HG02840 (cell line): ENCODE results near the gene GALNT6.
"Not testable (repeated sequence)": the region's sequence is repeated elsewhere in the genome, so short reads cannot be mapped to it uniquely, and the experiment has no call there.

Source experiments
- ATAC-seq: cut with Tn5 transposase; IDR thresholded peaks from one replicate; pipeline ENCODE4 v1.9.1; 2021; ENCODE audit warnings: mild to moderate bottlenecking, moderate library complexity, moderate number of reproducible peaks; ENCODE audit not compliant: unreplicated experiment, low FRiP score

GALNT6 gene

DNA sequence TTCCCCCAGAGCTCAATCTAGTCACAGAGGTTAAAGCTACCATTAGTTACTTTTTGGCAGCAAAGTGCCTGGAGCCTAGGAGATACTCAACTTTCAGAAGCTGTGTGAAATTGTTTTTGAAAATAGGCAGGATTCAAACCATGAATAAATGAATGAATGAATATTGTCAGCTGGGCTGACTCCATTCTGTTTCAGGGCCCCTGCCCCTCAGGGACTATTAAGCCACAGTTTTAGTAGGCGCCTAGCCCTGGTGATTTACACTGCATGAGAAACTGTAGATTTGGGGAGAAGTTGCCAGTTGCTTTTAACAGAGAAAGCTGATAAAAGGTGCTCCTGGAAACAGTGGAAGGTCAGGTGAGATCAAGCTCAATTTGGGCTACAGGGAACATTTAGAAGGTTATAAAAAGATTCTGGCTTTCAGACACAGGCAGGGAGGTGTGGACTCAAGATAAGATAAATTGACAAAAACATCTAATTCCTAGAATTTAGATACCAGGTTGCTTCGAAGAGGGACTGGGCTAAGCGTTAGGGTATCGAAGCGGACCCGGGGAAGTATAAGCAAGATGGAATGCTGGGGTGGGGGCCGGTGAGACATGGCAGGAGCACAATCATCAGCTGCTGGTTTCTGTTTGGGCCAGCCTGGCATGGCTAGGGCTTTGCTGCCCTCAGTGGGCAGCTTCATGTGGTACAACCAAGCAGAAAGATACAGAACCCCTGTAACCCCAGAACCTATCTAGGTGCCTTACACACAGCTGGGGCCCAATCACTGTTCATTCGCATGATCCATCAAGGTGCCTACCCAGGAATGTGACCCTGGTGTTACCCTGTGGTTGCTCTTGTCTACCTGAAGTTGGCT is 29.8 kb downstream of the GALNT6 start:
- no peak for ATAC-seq

DNA sequence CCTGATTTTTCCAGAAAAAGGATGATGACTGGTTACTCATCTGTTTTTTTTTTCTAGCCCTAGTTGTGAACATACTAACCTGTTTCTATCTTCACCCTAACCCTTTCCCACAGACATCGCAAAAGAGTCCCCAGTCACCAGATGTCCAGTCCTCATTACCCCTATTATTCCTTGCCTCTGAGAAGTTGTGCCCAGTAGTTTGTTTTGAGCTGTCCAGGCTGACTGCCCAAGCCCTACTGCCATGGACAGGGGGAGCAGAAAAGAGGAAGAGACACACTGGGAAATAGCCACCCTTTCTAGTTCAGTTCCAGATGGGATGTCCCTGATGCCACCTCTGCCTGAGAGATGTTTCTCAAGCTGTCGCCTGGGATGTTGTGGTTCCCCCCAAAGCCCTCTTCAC is 30.9 kb downstream of the GALNT6 start:
- ATAC-seq = no peak

DNA sequence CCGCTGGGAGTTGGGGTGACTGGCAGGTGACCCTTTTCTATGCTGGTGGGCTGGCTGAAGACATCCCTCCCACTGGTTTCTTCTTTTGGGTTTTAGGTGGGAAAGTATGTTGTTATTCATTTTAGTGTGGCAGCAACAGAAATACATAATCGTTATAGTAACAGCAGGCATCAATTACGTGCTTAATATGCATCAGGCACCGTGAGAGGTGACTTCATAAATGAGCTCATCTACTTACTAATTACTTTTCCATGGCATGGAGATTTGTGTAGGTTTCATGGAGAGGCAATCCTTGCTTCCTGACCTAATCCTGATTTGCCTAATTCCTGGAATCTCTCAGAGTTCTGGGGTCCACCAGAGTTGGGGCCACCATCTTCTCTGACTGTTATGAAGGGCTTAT is 31.4 kb downstream of the GALNT6 start:
- no peak for ATAC-seq

DNA sequence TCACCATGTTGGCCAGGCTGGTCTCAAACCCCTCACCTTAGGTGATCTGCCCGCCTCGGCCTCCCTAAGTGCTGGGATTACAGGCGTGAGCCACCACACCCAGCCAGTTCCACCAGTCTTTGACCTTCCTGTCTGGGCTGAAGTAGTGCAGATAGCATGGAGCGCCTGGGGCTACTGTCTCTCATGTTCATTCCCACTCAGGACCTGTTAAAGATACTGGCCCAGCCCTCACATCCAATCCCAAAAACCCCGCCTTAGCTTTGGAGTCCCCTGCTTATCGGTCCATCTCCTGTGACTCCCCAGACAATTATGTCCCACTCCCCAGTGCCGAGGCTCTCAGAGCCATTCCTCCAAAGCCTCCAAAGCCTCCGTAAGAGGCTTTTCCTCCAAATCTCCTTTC is 32.7 kb downstream of the GALNT6 start:
- ATAC-seq = no peak

DNA sequence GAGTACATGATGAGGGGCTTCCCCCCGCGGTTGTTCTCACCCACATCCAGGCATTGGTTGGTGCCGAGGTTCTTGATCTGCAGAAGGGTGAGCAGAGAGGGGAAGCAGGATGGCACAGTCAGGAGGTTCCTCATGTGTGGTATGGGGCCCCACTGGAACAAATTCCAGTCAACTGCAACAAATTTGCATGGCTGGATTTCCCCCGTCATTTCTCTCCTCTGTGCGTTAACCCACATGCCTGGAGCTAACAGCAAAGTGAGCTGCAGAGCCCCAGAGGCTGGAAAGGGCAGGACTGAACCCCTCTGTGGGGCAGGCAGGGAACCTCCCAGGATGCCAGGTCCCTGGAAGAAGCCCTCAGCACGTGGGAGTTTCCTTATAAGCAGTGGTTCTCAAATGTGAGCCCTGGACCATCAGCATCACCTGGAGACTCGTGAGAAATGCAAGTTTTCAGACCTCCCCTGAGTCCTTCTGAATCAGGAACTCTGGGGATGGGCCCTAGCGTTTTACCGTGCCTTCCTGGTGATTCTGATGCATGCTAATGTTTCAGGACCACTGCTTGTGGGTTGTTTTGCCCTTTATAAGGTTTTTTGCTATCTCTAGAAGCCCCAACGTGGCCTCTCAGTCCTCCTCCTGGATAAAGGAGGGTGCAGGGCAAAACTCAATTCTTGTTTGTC is 33.7 kb downstream of the GALNT6 start:
- ATAC-seq = no peak

DNA sequence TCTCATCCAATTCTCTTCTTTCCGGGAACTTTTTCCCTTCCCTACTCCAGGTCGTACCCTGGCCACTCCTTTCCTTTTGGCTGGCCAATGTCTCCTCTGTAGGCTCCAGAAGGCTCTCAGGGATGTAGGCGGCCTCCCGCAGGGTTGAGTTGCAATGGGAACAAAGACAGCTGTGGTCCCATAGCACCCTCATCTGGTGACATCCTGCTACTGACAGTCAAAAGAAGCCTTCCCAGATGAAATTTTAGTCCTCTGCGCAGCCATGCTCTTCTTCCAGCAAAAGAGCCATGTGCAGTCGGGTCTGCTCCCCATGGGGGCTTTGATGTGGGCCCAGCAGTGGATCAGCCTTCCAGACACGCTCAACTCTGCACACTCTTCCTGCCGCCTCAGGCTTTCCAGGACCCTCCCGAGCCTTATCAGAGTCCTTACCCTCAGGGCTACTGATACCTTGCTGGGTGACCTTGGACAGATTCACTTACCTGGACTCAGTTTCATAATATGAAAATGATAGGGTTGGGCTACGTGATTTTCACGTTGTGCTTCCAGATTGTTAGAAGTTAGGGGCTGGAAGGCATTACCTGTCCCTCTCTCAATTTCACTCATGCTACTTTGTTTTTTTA is 39.2 kb downstream of the GALNT6 start:
- ATAC-seq = no peak

DNA sequence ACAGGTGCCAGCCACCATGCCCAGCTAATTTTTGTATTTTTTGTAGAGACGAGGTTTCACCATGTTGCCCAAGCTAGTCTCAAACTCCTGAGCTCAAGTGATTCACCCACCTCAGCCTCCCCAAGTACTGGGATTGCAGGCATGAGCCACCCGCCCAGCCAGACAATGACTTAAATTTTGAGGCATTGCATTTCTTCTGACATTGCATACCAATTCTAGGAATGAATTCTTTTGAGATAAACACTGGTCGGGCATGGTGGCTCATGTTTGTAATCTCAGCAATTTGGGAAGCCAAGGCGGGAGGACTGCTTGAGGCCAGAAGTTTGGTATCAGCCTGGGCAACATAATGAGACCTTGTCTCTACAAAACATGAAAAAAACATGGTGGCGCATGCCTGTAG is 42.2 kb downstream of the GALNT6 start:
- no peak for ATAC-seq

DNA sequence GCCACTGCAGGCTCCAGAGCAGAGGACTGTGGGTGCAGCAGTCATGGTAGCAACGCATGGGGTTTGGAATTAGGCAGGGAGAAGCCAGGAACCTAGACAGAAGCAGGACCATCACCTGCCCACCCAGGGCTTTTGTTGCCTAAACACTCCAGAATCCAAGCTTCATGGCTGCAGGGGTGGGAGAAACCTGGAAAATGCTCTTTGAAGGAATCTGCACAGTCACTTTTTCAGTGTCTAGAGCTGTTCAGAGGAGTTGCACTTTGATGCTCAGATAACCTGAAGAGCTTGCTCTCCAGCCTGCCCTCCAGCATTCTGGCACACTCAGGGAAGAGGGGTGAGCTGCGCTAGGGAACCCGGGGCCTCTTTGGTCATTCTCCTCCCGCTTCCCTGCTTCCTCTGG is 43.1 kb downstream of the GALNT6 start:
- ATAC-seq = no peak

DNA sequence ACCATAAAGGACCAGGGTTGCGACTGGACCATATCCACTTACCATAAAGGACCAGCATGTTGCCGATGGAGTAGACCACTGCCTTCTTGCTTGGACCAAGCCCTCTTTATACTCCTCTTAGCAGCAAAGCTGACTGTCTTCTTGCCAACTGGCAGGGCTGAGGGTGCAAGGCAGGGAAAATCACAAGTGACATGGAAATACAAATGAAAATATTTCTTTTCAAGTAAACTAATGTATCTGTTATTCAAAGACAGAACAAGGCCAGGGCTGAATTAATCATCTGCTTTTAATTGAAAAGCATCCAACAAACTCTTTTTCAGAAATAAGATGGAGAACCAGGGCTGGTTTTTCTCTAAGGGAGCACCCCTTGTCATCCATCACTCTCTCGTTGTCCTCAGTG is 44.6 kb downstream of the GALNT6 start, which contains the start of gene CELA1:
TSS of gene CELA1 (minus strand) at position 99 of the 400 bp plus-strand sequence. CDS start at position 58, 41 bp downstream.
- ATAC-seq = no peak

DNA sequence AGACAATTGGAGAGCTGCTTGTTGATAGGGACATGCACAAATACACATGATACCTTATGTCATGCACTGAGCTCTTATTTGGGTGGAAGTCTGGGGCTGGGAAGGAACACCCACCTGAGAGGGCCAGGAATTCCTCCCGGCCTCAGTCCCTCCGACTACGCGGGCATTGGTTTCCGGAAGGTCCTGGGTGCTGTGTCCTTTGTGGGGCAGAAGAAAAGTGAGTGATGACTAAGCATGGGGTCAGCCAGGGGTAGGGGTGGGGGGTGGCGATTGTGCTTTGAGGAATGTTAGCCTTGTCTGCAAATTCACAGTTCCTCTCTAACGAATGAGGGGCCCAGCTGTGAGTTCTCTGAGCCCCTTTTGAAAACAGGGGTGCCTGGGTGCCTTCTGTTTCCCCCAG is 45.5 kb downstream of the GALNT6 start:
- no peak for ATAC-seq

DNA sequence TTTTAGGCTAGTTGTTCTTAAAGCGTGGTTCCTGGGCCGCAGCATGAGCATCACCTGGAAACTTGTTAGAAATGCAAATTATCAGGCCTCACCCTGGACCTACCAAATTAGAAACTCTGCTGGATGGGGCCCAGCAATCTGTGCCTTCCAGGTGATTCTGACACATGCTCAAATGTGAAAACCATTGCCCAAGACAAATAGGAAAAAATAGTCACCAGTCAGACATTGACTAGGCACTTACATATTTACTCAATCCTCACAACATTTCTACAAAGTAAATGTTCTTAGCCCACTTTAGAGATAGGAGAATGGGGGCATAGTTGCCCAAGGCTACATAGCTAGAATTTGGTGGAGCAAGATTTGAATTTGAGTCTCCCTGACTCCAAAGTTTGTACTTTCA is 48.0 kb downstream of the GALNT6 start:
- no peak for ATAC-seq

DNA sequence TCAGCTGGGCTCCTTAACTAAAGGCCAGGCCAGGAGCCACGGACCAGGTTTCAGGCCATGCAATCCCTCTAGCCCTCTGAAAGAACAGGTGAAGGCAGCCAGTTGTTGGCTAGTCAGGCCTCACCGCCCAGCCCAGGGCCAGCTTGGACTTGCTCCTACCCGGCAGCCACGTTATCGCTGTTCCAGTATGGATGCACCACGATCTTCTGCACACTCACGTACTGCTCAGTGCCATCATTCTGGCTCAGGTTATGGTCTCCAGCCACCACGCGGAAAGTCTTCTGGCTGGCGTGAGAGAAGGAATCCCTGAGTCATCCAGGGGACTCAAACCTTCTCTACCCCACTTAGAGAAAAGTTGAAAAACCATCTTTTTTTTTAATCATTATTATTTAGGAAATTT is 48.8 kb downstream of the GALNT6 start:
- no peak for ATAC-seq

DNA sequence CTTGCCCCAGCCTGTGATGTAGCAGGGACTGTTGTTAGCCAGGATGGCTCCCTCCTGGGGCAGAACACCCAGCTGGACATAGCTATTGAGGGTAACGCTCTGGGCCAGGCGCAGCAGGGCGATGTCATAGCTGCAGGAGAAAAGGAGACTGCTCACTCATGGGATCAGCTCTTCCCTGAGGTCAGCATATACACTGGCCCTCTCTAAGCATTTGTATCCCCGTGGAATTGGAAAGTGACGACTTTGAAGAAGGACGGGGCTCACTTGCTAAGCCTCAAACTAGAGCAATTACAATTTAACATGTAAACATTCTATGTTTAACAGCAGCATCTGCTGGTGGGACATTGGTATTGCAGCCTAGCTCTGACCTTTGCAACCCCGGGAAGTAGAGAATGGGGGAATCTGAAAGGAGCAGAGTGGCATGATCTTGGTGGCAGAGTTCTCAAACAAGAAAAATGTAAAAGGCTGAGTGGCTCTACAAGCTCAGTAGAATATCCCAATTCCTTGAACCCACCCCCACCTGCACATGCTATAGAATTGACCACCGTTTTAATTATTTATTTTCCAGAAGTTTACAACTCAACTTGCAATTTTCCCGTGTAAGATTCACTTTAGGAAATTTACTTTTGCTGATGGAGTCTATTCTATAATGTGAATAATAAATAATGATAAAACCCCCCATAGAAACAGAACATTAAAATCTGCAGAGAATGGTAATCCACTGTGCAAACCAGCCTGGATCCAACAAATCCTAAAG is 49.8 kb downstream of the GALNT6 start:
- no peak for ATAC-seq

DNA sequence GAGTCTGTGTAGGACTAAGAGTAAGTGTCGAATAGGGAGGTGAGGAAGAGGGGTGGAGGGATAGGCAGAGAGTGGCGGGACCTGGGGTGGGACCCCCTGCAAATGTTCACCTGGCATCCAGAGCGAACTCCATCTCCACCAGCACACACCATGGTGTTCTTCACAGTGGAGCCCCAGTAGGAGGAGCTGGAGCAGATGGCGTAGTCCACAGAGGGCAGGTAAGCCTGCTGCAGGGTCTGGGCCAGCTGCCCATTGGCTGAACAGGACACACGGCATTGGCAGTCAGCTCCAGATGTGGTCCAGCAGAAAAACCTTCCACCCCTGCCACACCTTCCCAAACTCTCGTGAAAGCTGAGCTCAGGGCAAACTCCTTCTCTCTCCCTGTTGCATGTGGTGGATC is 51.5 kb downstream of the GALNT6 start:
- no peak for ATAC-seq

DNA sequence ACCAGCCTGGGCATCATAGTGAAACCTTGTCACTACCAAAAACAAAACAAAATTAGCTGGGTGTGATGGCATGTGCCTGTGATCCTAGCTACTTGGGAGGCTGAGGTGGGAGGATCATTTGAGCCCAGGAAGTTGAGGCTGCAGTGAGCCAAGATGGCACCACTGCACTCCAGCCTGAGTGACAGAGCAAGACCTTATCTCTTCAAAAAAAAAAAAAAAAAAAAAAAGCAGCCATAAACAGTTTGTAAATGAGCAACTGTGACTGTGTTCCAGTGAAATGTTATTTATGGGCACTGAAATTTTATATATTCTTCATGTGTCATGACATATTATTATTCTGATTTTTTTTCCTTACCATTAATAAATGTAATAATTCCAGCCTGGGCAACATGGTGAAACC is 53.9 kb downstream of the GALNT6 start:
- ATAC-seq = not testable (repeated sequence)

DNA sequence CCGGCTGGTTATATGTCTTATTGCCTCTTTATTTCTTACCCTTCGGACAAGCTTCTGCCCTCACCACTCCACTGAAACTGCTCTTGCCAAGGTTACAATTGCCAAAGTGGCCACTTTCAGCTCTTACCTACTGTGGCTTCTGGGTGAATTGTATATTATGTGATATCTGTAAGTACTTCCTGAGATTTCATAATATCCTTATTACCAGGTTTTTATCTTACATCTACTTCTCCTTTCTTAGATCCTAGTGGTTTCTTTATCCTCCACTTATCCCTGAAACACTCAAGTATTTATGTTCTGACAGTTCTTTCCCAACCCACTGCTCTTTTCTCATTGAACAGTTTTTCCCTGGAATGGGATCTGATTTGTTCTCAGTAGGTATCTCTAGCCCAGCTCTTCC is 55.3 kb downstream of the GALNT6 start:
- no peak for ATAC-seq

DNA sequence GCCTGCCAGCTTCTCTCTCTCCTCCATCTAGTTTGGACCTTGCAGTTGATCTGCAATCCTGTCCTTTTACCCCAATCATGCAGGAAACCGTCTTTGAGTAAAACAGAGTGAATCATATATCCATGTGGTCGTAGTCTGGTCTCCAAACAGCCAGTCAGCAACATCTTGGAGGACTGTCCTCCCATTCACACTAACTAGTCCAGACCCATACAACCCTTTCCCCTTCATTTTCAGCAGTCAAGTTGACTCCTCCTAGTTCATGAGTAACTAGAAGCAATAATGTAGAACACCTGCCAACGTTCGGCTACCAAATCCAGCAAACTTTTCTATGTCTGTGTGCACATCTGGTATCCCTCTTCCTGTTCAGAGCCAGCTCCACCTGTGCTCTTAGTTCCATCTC is 56.4 kb downstream of the GALNT6 start:
- no peak for ATAC-seq

DNA sequence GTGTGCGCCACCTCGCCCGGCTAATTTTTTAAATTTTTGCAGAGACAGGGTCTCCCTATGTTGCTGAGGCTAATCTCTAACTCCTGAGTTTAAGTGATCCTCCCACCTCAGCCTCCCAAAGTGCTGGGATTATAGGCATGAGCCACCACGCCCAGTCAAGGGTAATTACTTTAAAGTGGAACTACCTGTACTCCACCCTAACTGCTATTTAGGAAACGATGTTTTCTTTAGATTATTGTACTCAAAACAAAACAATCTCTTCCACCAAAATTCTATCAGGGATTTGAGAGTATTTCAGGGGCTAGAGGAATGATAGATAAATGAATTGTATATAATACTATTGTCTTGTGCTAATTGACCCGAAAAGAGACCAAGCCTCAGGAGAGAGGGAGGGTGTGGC is 57.7 kb downstream of the GALNT6 start:
- ATAC-seq = no peak

DNA sequence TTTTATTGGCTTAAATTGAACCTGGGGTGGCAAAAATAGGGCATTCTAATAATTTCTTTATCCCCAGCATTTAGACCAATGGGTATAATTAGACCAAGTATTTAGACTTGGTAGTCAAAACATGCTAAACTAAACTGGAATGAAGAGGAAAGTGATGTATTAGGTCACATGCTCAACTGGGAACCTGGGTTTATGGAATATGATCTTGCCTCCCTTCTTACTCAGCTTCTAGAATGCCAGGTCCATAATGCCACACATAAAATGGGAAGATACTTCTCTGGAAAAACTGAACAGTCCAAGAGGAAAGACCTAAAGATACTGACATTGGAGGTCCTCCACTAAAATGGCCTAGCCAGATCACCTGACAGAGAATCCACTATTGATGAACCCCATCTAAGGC is 61.0 kb downstream of the GALNT6 start:
- no peak for ATAC-seq

DNA sequence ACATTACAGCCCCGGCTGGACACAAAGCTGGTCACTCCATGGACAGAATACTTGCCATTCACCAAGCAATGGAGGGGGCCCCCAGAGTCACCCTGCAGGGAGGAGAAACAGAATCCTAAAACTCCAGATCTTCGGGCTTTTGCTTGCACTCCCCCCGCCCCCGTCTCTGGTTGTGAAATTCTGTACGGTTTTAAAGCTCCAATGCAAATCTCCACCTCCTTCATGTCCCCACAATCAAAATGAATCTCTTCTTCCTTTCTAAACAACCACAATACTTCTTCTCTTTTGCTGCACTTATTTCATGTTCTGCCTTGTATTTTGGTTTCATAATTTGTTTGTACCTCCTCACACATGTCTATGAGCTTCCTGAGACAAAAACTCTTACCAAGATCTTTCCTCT is 61.5 kb downstream of the GALNT6 start:
- ATAC-seq = no peak

DNA sequence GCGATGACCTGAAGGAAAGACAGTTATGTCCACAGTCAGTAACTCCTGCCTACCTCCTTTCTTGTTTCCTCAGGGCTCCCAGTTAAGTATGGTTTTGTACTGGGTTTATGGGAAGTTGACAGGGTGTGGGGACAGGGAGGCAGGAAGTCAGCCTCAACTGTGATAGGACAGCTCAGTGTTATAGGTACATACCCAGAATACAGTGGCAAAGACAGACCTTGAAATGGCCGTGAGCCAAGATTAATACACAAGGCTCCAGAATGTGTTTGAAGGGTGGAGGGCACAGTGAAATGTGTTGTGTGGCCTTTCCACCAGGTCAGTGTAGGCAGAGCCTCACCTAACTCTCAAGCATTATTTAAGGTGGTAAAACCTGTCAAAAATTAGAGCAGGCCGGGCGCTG is 62.6 kb downstream of the GALNT6 start:
- ATAC-seq = no peak
